ENCODE data around the gene IL1B. TPM values are rescaled to one million over a fixed set of nuclear protein-coding genes. Genes with fewer than 3 reads are reported as not detected.

The IL1B gene
- polyA plus RNA-seq, 1 donor from 2014 or later: not detected

GRCh38 chr2:112812318-112813267, 24.0 kb downstream of the IL1B start:
- Mint-ChIP-seq H3K4me3 (peak overlapping the region in 1 of 4 donors; percentile 77), H3K36me3 (no peaks in the 10 kb centered on the region), H3K4me1 (peaks cover 13 to 21% (median 17%) of the 10 kb centered on the region in 3 donors), H3K27me3 (no peaks in the 10 kb centered on the region), H3K9me3 (peaks cover 2 to 11% (median 2%) of the 10 kb centered on the region in 3 donors), H3K27ac (no peak overlapping the region)

GRCh38 chr2:112811841-112812306, 24.7 kb downstream of the IL1B start:
- Mint-ChIP-seq H3K36me3 (no peaks in the 10 kb centered on the region), H3K27ac (peak overlapping the region in 1 of 3 donors; percentile 39), H3K27me3 (no peaks in the 10 kb centered on the region), H3K4me1 (peaks cover 13 to 21% (median 17%) of the 10 kb centered on the region in 3 donors), H3K4me3 (no peak overlapping the region), H3K9me3 (peaks cover 2 to 16% (median 2%) of the 10 kb centered on the region in 3 donors)

- Mint-ChIP-seq H3K27me3 (no peaks in the 10 kb centered on the region), H3K36me3 (no peaks in the 10 kb centered on the region), H3K4me3 (no peak overlapping the region), H3K4me1 (peaks cover 17 to 24% (median 21%) of the 10 kb centered on the region in 3 donors), H3K9me3 (peaks cover 2 to 16% (median 2%) of the 10 kb centered on the region in 3 donors), H3K27ac (no peak overlapping the region)
Observed at GRCh38 chr2:112811276-112811831, 25.2 kb downstream of the IL1B start.

GRCh38 chr2:112809112-112809511, 27.5 kb downstream of the IL1B start:
- no peaks in the 10 kb centered on the region for H3K27me3 Mint-ChIP-seq
- no peaks in the 10 kb centered on the region for H3K36me3 Mint-ChIP-seq
- H3K9me3 Mint-ChIP-seq: peaks cover 2 to 16% (median 2%) of the 10 kb centered on the region in 3 donors
- H3K4me1 Mint-ChIP-seq: peaks cover 22 to 34% (median 26%) of the 10 kb centered on the region in 3 donors
- H3K27ac Mint-ChIP-seq: no peak overlapping the region
- H3K4me3 Mint-ChIP-seq: no peak overlapping the region

- Mint-ChIP-seq H3K36me3 (no peaks in the 10 kb centered on the region), H3K27me3 (no peaks in the 10 kb centered on the region), H3K4me3 (no peak overlapping the region), H3K9me3 (peaks cover 2 to 16% (median 2%) of the 10 kb centered on the region in 3 donors), H3K27ac (no peak overlapping the region), H3K4me1 (peaks cover 18 to 24% (median 19%) of the 10 kb centered on the region in 3 donors)
Observed at GRCh38 chr2:112807233-112807807, 29.3 kb downstream of the IL1B start.

- Mint-ChIP-seq H3K4me1 (peaks cover 9 to 17% (median 13%) of the 10 kb centered on the region in 3 donors), H3K36me3 (no peaks in the 10 kb centered on the region), H3K27ac (no peak overlapping the region), H3K27me3 (no peaks in the 10 kb centered on the region), H3K4me3 (peak overlapping the region in 3 of 4 donors; percentile 0 to 88 (median 52)), H3K9me3 (peaks cover 2 to 16% (median 2%) of the 10 kb centered on the region in 3 donors)
Observed at GRCh38 chr2:112805542-112805941, 31.0 kb downstream of the IL1B start.

- H3K4me1 Mint-ChIP-seq: peaks cover 10 to 22% (median 13%) of the 10 kb centered on the region in 3 donors
- no peaks in the 10 kb centered on the region for H3K36me3 Mint-ChIP-seq
- H3K27me3 Mint-ChIP-seq: no peaks in the 10 kb centered on the region
- peaks cover 0 to 11% (median 2%) of the 10 kb centered on the region in 3 donors for H3K9me3 Mint-ChIP-seq
- peak overlapping the region in 2 of 4 donors; percentile 12 to 19 for H3K4me3 Mint-ChIP-seq
- H3K27ac Mint-ChIP-seq: no peak overlapping the region
Observed at GRCh38 chr2:112803691-112804521, 32.7 kb downstream of the IL1B start.

- no peak overlapping the region for H3K4me3 Mint-ChIP-seq
- H3K27ac Mint-ChIP-seq: peak overlapping the region in 1 of 3 donors; percentile 40
- no peaks in the 10 kb centered on the region for H3K27me3 Mint-ChIP-seq
- peaks cover 6 to 17% (median 7%) of the 10 kb centered on the region in 3 donors for H3K4me1 Mint-ChIP-seq
- no peaks in the 10 kb centered on the region for H3K36me3 Mint-ChIP-seq
- no peaks in the 10 kb centered on the region for H3K9me3 Mint-ChIP-seq
Observed at GRCh38 chr2:112800881-112801583, 35.5 kb downstream of the IL1B start.

GRCh38 chr2:112798979-112799975, 37.3 kb downstream of the IL1B start:
- Mint-ChIP-seq H3K9me3 (no peaks in the 10 kb centered on the region), H3K27me3 (no peaks in the 10 kb centered on the region), H3K36me3 (peaks cover 2% of the 10 kb centered on the region), H3K4me1 (peaks cover 0 to 10% (median 2%) of the 10 kb centered on the region in 3 donors), H3K27ac (no peak overlapping the region), H3K4me3 (no peak overlapping the region)

- no peaks in the 10 kb centered on the region for H3K27me3 Mint-ChIP-seq
- H3K4me1 Mint-ChIP-seq: peaks cover 0 to 12% (median 12%) of the 10 kb centered on the region in 3 donors
- no peak overlapping the region for H3K4me3 Mint-ChIP-seq
- no peaks in the 10 kb centered on the region for H3K9me3 Mint-ChIP-seq
- no peak overlapping the region for H3K27ac Mint-ChIP-seq
- H3K36me3 Mint-ChIP-seq: peaks cover 2% of the 10 kb centered on the region
Observed at GRCh38 chr2:112796486-112796885, 40.1 kb downstream of the IL1B start.

GRCh38 chr2:112795774-112796173, 40.8 kb downstream of the IL1B start:
- H3K36me3 Mint-ChIP-seq: peaks cover 2% of the 10 kb centered on the region
- H3K9me3 Mint-ChIP-seq: no peaks in the 10 kb centered on the region
- no peak overlapping the region for H3K4me3 Mint-ChIP-seq
- H3K27ac Mint-ChIP-seq: no peak overlapping the region
- H3K4me1 Mint-ChIP-seq: peaks cover 0 to 12% (median 11%) of the 10 kb centered on the region in 3 donors
- H3K27me3 Mint-ChIP-seq: no peaks in the 10 kb centered on the region

- Mint-ChIP-seq H3K27me3 (no peaks in the 10 kb centered on the region), H3K27ac (no peak overlapping the region), H3K9me3 (no peaks in the 10 kb centered on the region), H3K4me3 (no peak overlapping the region), H3K4me1 (peaks cover 0 to 12% (median 6%) of the 10 kb centered on the region in 3 donors), H3K36me3 (peaks cover 4% of the 10 kb centered on the region)
Observed at GRCh38 chr2:112794841-112795240, 41.7 kb downstream of the IL1B start.

Measured in IgD-negative memory B cell (primary cell).